Panc1 (cell line): ENCODE results near the gene ATG10. TPM values are rescaled to one million over a fixed set of nuclear protein-coding genes. Genes with fewer than 3 reads are reported as not detected.

Experiments used
- ATAC-seq: fragments of 200-7000 bp; cut with Tn5 transposase; 2 replicates; pipeline ENCODE4 v1.9.1; 2020; ENCODE audit warnings: mild to moderate bottlenecking, moderate library complexity
- BruUV-seq: library from RNA; stranded (reverse); fragments of 400-500 nt; replicated peaks from 2 replicates; lab custom pipeline; 2021; lab: Mats Ljungman, UMichigan
- CTCF ChIA-PET: fragments of 300-600 bp; sonication (Branson Sonifier 250); formaldehyde crosslinking; loops from one replicate; lab custom pipeline; 2022; ENCODE audit warnings: antibody characterized with exemption; lab: Charles Lee
- POLR2A ChIA-PET: fragments of 300-600 bp; sonication (Branson Sonifier 250); formaldehyde crosslinking; loops from one replicate; lab custom pipeline; 2022; ENCODE audit warnings: antibody characterized with exemption; lab: Charles Lee
- DNase-seq: peaks from one replicate; pipeline ENCODE4 v3.0.0-alpha.2; 2010; ENCODE audit warnings: low read depth, low spot score
- H3K27ac ChIP-seq: 2 replicates; pipeline ENCODE4 v1.5.1; 2011; ENCODE audit warnings: mild to moderate bottlenecking, low read length, inconsistent platforms
- H3K27me3 ChIP-seq: fragments of 200-500 bp; sonication (Bioruptor generic); 2 replicates; pipeline ENCODE4 v1.6.0; 2014; ENCODE audit warnings: low read length, inconsistent platforms; ENCODE audit not compliant: control insufficient read depth, insufficient read depth
- H3K36me3 ChIP-seq: fragments of 200-500 bp; sonication (Bioruptor generic); 2 replicates; pipeline ENCODE4 v1.5.1; 2014; ENCODE audit warnings: inconsistent platforms, mild to moderate bottlenecking, low read length, moderate library complexity; ENCODE audit not compliant: control insufficient read depth, insufficient read depth
- H3K4me1 ChIP-seq: 2 replicates; pipeline ENCODE4 v1.5.1; 2011; ENCODE audit warnings: inconsistent platforms, mild to moderate bottlenecking, low read length, moderate library complexity; ENCODE audit not compliant: control insufficient read depth, insufficient read depth
- H3K4me3 ChIP-seq, 2 experiments: 2 replicates each; pipeline ENCODE4 v1.5.1; 2011 to 2012; ENCODE audit warnings: low read depth in 2 of 2, low read length in 2 of 2, mild to moderate bottlenecking in 2 of 2, inconsistent platforms in 1 of 2, moderate library complexity in 1 of 2
- H3K9me3 ChIP-seq: fragments of 200-500 bp; sonication (Bioruptor generic); 2 replicates; pipeline ENCODE4 v1.5.1; 2014; ENCODE audit warnings: low read depth, mild to moderate bottlenecking, inconsistent platforms, low read length, moderate library complexity; ENCODE audit not compliant: control insufficient read depth, insufficient read depth
- POLR2AphosphoS5 ChIP-seq: IDR thresholded peaks from 2 replicates; pipeline ENCODE4 v1.6.1; 2012; ENCODE audit warnings: mild to moderate bottlenecking, low read depth, low read length, moderate library complexity
- SIN3A ChIP-seq: IDR thresholded peaks from 2 replicates; pipeline ENCODE4 v1.6.1; 2012; ENCODE audit warnings: low read depth, mild to moderate bottlenecking, low read length, moderate library complexity, borderline replicate concordance; ENCODE audit not compliant: insufficient read depth
- TCF7L2 ChIP-seq: IDR thresholded peaks from 2 replicates; pipeline ENCODE4 v1.6.1; 2011; ENCODE audit warnings: mild to moderate bottlenecking, low read depth, low read length, inconsistent platforms
- in situ Hi-C: cut with HindIII; loops from 2 replicates; pipeline ENCODE4 v1.10.0; 2016; ENCODE audit warnings: low sequenced_read_pairs, low pct_unique_long_range_greater_than_20kb
- intact Hi-C: fragments of 100-400 bp; cut with micrococcal nuclease; formaldehyde crosslinking; loops from one replicate; pipeline ENCODE4 v1.10.0; 2022; ENCODE audit not compliant: unreplicated experiment
- total RNA-seq: library from RNA; stranded (reverse); gene quantifications from one replicate; pipeline ENCODE4 v1.2.1, GENCODE V29; 2021; ENCODE audit not compliant: unreplicated experiment
- TF ChIP-seq, protein P1 (sequence below), 2 experiments: IDR thresholded peaks; 2 replicates each; pipeline ENCODE4 v1.6.1; 2011 to 2012; ENCODE audit warnings: low read depth in 2 of 2, control low read depth in 1 of 2, low read length in 1 of 2, mild to moderate bottlenecking in 1 of 2, moderate library complexity in 1 of 2; ENCODE audit not compliant: insufficient read depth in 1 of 2
- TF ChIP-seq, protein P2 (sequence below): fragments of 450-650 bp; IDR thresholded peaks from 2 replicates; pipeline ENCODE4 v1.5.1; 2017; ENCODE audit warnings: mild to moderate bottlenecking

The ATG10 gene
- total RNA-seq, 1 experiment from 2014 or later: 14.0 TPM

DNA sequence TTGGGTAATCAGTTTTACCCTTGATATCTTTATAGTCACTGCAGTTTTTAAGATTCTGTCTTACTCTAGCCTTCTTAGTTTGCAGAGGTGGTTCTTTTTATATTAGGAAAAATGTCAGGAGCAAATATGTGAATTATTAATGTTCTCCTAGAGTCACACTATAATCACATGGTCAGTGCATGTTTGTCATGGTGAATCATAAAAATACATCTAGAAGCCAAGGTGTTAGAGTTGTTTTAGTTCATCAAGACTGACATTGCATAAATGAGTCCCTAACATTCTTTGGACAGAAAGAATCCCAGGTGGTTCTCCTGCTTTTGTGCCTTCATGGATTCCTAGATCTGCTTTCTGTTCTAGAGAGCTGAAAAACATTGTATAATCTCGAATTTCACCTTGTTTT is 22.9 kb downstream of the ATG10 start:
- ATAC-seq: no peak
- CTCF ChIA-PET: no interaction called here

DNA sequence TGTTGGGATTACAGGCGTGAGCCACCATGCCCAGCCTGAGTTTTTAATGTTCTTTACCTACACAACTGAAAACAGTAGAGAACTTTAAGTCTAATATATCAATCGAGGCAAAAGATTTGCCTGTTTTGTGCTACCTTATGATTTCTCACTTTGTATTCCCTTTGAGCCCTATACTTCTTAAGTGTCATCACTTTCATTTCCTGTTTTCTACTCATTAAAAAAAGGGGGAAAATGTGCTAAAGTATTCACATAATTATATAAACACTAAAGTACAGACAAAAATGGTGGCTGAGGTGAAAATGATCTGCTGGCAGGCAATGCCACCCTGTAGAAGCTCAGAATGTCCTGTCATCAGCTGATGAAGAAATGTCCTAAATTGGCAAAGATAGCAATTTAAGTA is 23.6 kb downstream of the ATG10 start:
- no peaks in the 10 kb centered on the region for H3K4me1 ChIP-seq
- no peaks in the 10 kb centered on the region for H3K9me3 ChIP-seq
- DNase-seq (no peak), ATAC-seq (no peak)
- intact Hi-C loops: no loop called here
- in situ Hi-C loops: no loop called here
- no peaks in the 10 kb centered on the region for H3K36me3 ChIP-seq
- no TSS peak for BruUV-seq
- H3K27me3 ChIP-seq: no peaks in the 10 kb centered on the region
- no peak overlapping the region for H3K27ac ChIP-seq
- ChIA-PET CTCF (no interaction called here), POLR2A (no interaction called here)
- no peak overlapping the region for H3K4me3 ChIP-seq
- TF ChIP-seq, protein P1, sequence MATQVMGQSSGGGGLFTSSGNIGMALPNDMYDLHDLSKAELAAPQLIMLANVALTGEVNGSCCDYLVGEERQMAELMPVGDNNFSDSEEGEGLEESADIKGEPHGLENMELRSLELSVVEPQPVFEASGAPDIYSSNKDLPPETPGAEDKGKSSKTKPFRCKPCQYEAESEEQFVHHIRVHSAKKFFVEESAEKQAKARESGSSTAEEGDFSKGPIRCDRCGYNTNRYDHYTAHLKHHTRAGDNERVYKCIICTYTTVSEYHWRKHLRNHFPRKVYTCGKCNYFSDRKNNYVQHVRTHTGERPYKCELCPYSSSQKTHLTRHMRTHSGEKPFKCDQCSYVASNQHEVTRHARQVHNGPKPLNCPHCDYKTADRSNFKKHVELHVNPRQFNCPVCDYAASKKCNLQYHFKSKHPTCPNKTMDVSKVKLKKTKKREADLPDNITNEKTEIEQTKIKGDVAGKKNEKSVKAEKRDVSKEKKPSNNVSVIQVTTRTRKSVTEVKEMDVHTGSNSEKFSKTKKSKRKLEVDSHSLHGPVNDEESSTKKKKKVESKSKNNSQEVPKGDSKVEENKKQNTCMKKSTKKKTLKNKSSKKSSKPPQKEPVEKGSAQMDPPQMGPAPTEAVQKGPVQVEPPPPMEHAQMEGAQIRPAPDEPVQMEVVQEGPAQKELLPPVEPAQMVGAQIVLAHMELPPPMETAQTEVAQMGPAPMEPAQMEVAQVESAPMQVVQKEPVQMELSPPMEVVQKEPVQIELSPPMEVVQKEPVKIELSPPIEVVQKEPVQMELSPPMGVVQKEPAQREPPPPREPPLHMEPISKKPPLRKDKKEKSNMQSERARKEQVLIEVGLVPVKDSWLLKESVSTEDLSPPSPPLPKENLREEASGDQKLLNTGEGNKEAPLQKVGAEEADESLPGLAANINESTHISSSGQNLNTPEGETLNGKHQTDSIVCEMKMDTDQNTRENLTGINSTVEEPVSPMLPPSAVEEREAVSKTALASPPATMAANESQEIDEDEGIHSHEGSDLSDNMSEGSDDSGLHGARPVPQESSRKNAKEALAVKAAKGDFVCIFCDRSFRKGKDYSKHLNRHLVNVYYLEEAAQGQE (IDR thresholded peaks at IDR 0.05; ENCODE audit: insufficient read depth in 1 of 2, low read depth in 2 of 2, low read length in 1 of 2): no peak
- TF ChIP-seq POLR2AphosphoS5 (no peak), TCF7L2 (no peak), SIN3A (no peak)
- TF ChIP-seq, protein P2, sequence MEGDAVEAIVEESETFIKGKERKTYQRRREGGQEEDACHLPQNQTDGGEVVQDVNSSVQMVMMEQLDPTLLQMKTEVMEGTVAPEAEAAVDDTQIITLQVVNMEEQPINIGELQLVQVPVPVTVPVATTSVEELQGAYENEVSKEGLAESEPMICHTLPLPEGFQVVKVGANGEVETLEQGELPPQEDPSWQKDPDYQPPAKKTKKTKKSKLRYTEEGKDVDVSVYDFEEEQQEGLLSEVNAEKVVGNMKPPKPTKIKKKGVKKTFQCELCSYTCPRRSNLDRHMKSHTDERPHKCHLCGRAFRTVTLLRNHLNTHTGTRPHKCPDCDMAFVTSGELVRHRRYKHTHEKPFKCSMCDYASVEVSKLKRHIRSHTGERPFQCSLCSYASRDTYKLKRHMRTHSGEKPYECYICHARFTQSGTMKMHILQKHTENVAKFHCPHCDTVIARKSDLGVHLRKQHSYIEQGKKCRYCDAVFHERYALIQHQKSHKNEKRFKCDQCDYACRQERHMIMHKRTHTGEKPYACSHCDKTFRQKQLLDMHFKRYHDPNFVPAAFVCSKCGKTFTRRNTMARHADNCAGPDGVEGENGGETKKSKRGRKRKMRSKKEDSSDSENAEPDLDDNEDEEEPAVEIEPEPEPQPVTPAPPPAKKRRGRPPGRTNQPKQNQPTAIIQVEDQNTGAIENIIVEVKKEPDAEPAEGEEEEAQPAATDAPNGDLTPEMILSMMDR: no peak

More for the DNA sequence above, 22.9 kb downstream of the ATG10 start:
- Histone ChIP-seq H3K27me3 (no peaks in the 10 kb centered on the region), H3K9me3 (no peaks in the 10 kb centered on the region), H3K36me3 (no peaks in the 10 kb centered on the region), H3K4me3 (no peak overlapping the region), H3K27ac (no peak overlapping the region), H3K4me1 (no peaks in the 10 kb centered on the region)
- DNase-seq: peak; percentile 2
- POLR2A ChIA-PET: no interaction called here
- TF ChIP-seq, protein P1 (IDR thresholded peaks at IDR 0.05; ENCODE audit: insufficient read depth in 1 of 2, low read depth in 2 of 2, low read length in 1 of 2): no peak
- TF ChIP-seq TCF7L2 (no peak), SIN3A (no peak), POLR2AphosphoS5 (no peak)
- TF ChIP-seq, protein P2: no peak
- BruUV-seq: no TSS peak
- intact Hi-C loops: no loop called here
- in situ Hi-C loops: no loop called here
